GM19455 (cell line): ENCODE results near the gene DCBLD1.
"Not testable (repeated sequence)": the region's sequence is repeated elsewhere in the genome, so short reads cannot be mapped to it uniquely, and the experiment has no call there.

Experiments used
- ATAC-seq: cut with Tn5 transposase; IDR thresholded peaks from one replicate; pipeline ENCODE4 v1.9.1; 2021; ENCODE audit not compliant: unreplicated experiment

DCBLD1 gene

GRCh38 chr6:117497237-117497636, 14.8 kb downstream of the DCBLD1 start:
- no peak for ATAC-seq

- ATAC-seq = no peak
Measured at GRCh38 chr6:117498159-117498558, 15.7 kb downstream of the DCBLD1 start.

- no peak for ATAC-seq
Measured at GRCh38 chr6:117501722-117502121, 19.2 kb downstream of the DCBLD1 start.

- ATAC-seq = no peak
Measured at GRCh38 chr6:117502580-117502979, 20.1 kb downstream of the DCBLD1 start.

- no peak for ATAC-seq
Measured at GRCh38 chr6:117503211-117503610, 20.7 kb downstream of the DCBLD1 start.

- ATAC-seq = no peak
Measured at GRCh38 chr6:117504478-117505144, 22.1 kb downstream of the DCBLD1 start.

- ATAC-seq = no peak
Measured at GRCh38 chr6:117505311-117505710, 22.8 kb downstream of the DCBLD1 start.

GRCh38 chr6:117506180-117506835, 23.8 kb downstream of the DCBLD1 start:
- no peak for ATAC-seq

- no peak for ATAC-seq
Measured at GRCh38 chr6:117506907-117507306, 24.4 kb downstream of the DCBLD1 start.

- ATAC-seq = no peak
Measured at GRCh38 chr6:117508450-117508971, 26.0 kb downstream of the DCBLD1 start.

- ATAC-seq = no peak
Measured at GRCh38 chr6:117509021-117509420, 26.5 kb downstream of the DCBLD1 start.

GRCh38 chr6:117512056-117512828, 29.8 kb downstream of the DCBLD1 start:
- no peak for ATAC-seq

- ATAC-seq = no peak
Measured at GRCh38 chr6:117512987-117513573, 30.6 kb downstream of the DCBLD1 start.

GRCh38 chr6:117513778-117514365, 31.4 kb downstream of the DCBLD1 start:
- no peak for ATAC-seq

- ATAC-seq = no peak
Measured at GRCh38 chr6:117514655-117515054, 32.2 kb downstream of the DCBLD1 start.

- ATAC-seq = no peak
Measured at GRCh38 chr6:117515326-117515725, 32.9 kb downstream of the DCBLD1 start.

GRCh38 chr6:117517995-117518394, 35.5 kb downstream of the DCBLD1 start:
- ATAC-seq = not testable (repeated sequence)

- no peak for ATAC-seq
Measured at GRCh38 chr6:117518870-117519269, 36.4 kb downstream of the DCBLD1 start.

- ATAC-seq = no peak
Measured at GRCh38 chr6:117520603-117521395, 38.3 kb downstream of the DCBLD1 start.
